OCI-LY3 (cell line): ENCODE results near the gene SIRT2.

ENCODE experiments used
- H2AFZ ChIP-seq: fragments of 200-600, 300-600 bp; shearing (Covaris generic); 2 replicates; pipeline ENCODE4 v1.6.0; 2014; ENCODE audit warnings: antibody characterized with exemption, low read depth, low read length
- H3K27ac ChIP-seq: fragments of 200-600, 300-600 bp; sonication (generic); 2 replicates; pipeline ENCODE4 v1.5.1; 2014; ENCODE audit warnings: mild to moderate bottlenecking, low read length, moderate library complexity, mixed read lengths
- H3K27me3 ChIP-seq: fragments of 200-600, 300-600 bp; sonication (generic); 2 replicates; pipeline ENCODE4 v1.6.1; 2014; ENCODE audit warnings: low read depth, low read length, mixed read lengths
- H3K36me3 ChIP-seq: fragments of 200-600, 300-600 bp; sonication (generic); replicated peaks from 2 replicates; pipeline ENCODE3; 2014; ENCODE audit warnings: low read depth, low read length, mixed read lengths
- H3K4me1 ChIP-seq: fragments of 300-600, 200-600 bp; sonication (generic); 2 replicates; pipeline ENCODE4 v1.6.1; 2014; ENCODE audit warnings: low read length, mixed read lengths
- H3K4me2 ChIP-seq: fragments of 200-600, 300-600 bp; sonication (generic); 2 replicates; pipeline ENCODE4 v1.6.1; 2014; ENCODE audit warnings: low read length, mixed read lengths
- H3K4me3 ChIP-seq: fragments of 300-600, 200-600 bp; sonication (generic); 2 replicates; pipeline ENCODE4 v1.5.1; 2014; ENCODE audit warnings: antibody characterized with exemption, mild to moderate bottlenecking, low read length, moderate library complexity
- H3K79me2 ChIP-seq: fragments of 300-600, 200-600 bp; shearing (Covaris generic); 2 replicates; pipeline ENCODE4 v1.6.1; 2014; ENCODE audit warnings: mild to moderate bottlenecking, low read length, mixed read lengths
- H3K9ac ChIP-seq: fragments of 300-600, 200-600 bp; shearing (Covaris generic); 2 replicates; pipeline ENCODE4 v1.6.0; 2014; ENCODE audit warnings: mild to moderate bottlenecking, low read length, moderate library complexity
- H3K9me3 ChIP-seq: fragments of 200-600, 300-600 bp; shearing (Covaris generic); 2 replicates; pipeline ENCODE4 v1.6.1; 2014; ENCODE audit warnings: low read length, mixed read lengths; ENCODE audit not compliant: insufficient read depth
- H4K20me1 ChIP-seq: fragments of 200-600, 300-600 bp; sonication (generic); 2 replicates; pipeline ENCODE4 v1.6.1; 2016; ENCODE audit warnings: low read length, mixed read lengths; ENCODE audit not compliant: insufficient read depth
- CTCF ChIP-seq: fragments of 200-600, 300-600 bp; sonication (generic); IDR thresholded peaks from 2 replicates; pipeline ENCODE4 v1.5.1; 2014; ENCODE audit warnings: antibody characterized with exemption, low read length, low read depth
- EZH2phosphoT487 ChIP-seq: fragments of 200-600 bp; shearing (Covaris generic); IDR thresholded peaks from 2 replicates; pipeline ENCODE4 v1.6.1; 2018; ENCODE audit warnings: antibody characterized with exemption, mixed run types, low read depth

Gene SIRT2

GRCh38 chr19:38911388-38912001 is 12.1 kb upstream of the SIRT2 start:
- H3K9me3 ChIP-seq, result no peaks in the 10 kb centered on the region
- H4K20me1 ChIP-seq, result no peaks in the 10 kb centered on the region
- peaks cover 18% of the 10 kb centered on the region for H3K36me3 ChIP-seq
- no peak overlapping the region for H3K4me3 ChIP-seq
- H3K27me3 ChIP-seq, result no peaks in the 10 kb centered on the region
- H3K9ac ChIP-seq, result no peak overlapping the region
- H3K4me2 ChIP-seq, result no peak overlapping the region
- no peaks in the 10 kb centered on the region for H3K79me2 ChIP-seq
- TF ChIP-seq EZH2phosphoT487, result no peak
- no peak for TF ChIP-seq CTCF
- H2AFZ ChIP-seq, result no peak overlapping the region
- H3K4me1 ChIP-seq, result no peaks in the 10 kb centered on the region
- H3K27ac ChIP-seq, result no peak overlapping the region

GRCh38 chr19:38910488-38910887 is 11.1 kb upstream of the SIRT2 start:
- Histone ChIP-seq H4K20me1 (no peaks in the 10 kb centered on the region), H3K4me3 (no peak overlapping the region), H3K4me1 (no peaks in the 10 kb centered on the region), H2AFZ (no peak overlapping the region), H3K27me3 (no peaks in the 10 kb centered on the region), H3K9me3 (no peaks in the 10 kb centered on the region), H3K79me2 (no peaks in the 10 kb centered on the region), H3K27ac (no peak overlapping the region), H3K4me2 (no peak overlapping the region), H3K36me3 (peaks cover 23% of the 10 kb centered on the region), H3K9ac (no peak overlapping the region)
- TF ChIP-seq EZH2phosphoT487 (no peak), CTCF (no peak)

GRCh38 chr19:38908911-38909310 is 9.5 kb upstream of the SIRT2 start:
- Histone ChIP-seq H3K79me2 (peaks cover 5% of the 10 kb centered on the region; the same call in 1 of the 2 replicates), H4K20me1 (no peaks in the 10 kb centered on the region), H3K4me1 (no peaks in the 10 kb centered on the region), H3K4me2 (no peak overlapping the region), H3K27ac (no peak overlapping the region), H2AFZ (no peak overlapping the region), H3K27me3 (no peaks in the 10 kb centered on the region), H3K9me3 (no peaks in the 10 kb centered on the region), H3K36me3 (peaks cover 37% of the 10 kb centered on the region), H3K4me3 (no peak overlapping the region), H3K9ac (no peak overlapping the region)
- TF ChIP-seq CTCF (no peak), EZH2phosphoT487 (no peak)

GRCh38 chr19:38907670-38908069 is 8.3 kb upstream of the SIRT2 start:
- Histone ChIP-seq H3K36me3 (peaks cover 37% of the 10 kb centered on the region), H3K4me3 (no peak overlapping the region), H4K20me1 (no peaks in the 10 kb centered on the region), H3K27ac (no peak overlapping the region), H3K4me2 (no peak overlapping the region), H3K79me2 (peaks cover 14% of the 10 kb centered on the region; the same call in 1 of the 2 replicates), H3K4me1 (no peaks in the 10 kb centered on the region), H2AFZ (no peak overlapping the region), H3K27me3 (no peaks in the 10 kb centered on the region), H3K9ac (no peak overlapping the region), H3K9me3 (no peaks in the 10 kb centered on the region)
- TF ChIP-seq CTCF (no peak), EZH2phosphoT487 (no peak)
